Measurements from ENCODE around the gene ARSI.

Gene ARSI

DNA sequence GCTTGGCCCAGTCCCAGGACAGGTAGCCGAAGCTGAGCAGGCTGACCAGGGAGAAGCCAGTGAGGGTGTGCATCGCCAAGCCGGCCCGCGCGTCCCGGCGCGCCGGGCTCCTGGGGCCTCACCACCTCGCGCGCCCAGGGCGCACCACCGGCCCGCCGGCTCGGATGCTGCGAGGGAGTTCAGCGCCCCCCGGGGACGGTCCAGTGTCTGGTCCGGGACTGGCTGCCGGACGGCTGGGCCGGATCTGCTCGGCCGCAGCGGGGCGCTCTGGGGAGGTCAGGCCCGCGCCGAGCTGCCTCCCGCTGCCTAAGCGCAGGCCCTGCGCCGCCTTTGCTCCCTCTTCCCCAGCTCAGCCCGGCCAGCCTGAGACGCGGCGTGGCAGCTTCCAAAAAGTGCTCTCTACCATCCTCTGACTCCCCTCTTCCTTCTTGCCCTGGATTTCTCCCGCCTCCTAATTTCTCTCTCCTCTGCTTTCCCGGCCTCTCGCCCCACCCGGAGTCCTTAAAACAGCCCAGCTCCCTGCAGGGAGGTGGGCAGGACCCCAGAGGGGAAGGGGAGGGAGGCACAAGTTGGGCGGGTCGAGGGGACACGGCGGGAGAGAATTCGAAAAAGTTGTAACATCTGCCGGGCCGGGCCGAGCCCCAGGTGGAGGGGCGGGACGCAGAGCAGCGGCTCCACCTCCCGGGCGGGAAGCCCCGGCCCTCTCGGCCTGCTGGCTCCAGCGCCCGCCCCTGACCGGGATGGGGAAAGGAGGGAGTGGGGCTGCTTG lies at the start of gene ARSI:
ARSI (minus strand) TSS at position 605 of the 769 bp plus-strand sequence; CDS start at position 73, 532 bp downstream.
- in situ Hi-C loops (cut with MboI; ENCODE audit: low sequenced_read_pairs), result no loop called here

DNA sequence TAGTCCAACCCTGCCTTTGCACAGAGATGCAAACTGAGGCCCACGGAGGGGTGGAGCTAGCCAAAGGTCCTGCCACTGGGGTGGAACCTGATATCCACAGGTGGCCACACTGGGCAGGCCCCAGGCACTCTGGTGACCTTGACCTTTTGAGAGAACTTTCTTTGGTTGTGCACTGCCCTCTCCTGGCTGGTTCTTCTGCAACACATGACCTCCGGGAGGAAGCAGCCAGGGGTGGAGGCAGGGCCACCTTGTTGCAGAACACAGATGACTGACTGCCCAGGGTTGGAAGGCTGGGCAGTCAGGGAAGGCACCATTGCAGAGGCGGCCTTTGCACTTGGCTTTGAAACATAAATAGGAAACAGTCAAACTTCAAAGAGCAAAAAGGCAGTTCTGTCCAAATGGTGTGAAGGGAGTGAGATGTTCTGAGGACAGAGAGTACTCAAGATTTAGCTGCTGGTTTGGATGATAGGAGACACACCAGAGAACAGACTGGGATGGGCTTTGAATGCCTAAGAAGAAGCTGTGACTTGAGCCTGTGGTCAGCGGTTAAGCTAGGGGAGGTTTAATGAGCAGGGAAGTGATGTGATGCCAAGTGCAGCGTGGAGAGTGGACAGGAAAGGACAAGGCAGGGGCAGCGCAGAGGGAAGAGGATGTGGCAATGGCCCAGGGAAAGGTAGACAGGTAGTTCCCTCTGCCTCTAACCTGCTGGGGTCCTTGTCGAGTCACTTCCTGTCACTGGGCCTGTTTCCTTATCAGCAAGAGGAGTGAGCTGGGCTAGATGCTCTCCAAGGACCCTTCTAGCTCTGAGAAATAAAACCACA lies 48.0 kb upstream of the ARSI start:
- in situ Hi-C loops (cut with MboI; ENCODE audit: low sequenced_read_pairs), result no loop called here

GRCh38 chr5:150349681-150350275 lies 47.1 kb upstream of the ARSI start:
- in situ Hi-C loops (cut with MboI; ENCODE audit: low sequenced_read_pairs), result no loop called here

DNA sequence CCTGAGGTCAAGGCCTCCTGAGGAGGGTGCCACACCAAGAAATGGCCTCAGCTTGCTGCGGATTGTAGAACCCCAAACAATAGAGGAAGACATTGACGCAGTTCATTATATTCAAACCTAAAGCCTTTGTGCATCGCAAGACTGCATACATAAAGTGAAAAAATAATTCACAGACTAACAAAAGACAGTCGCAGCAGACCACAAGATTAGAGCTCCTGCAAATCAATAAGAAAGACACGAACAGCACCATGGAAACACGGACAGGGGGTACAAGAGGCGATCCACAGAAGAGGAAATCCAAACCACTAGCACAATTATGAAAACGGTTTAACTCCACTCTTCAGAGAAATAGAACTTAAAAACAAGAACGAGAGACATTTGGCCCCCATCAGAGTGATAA lies 44.7 kb upstream of the ARSI start:
- in situ Hi-C loops (cut with MboI; ENCODE audit: low sequenced_read_pairs), result no loop called here

DNA sequence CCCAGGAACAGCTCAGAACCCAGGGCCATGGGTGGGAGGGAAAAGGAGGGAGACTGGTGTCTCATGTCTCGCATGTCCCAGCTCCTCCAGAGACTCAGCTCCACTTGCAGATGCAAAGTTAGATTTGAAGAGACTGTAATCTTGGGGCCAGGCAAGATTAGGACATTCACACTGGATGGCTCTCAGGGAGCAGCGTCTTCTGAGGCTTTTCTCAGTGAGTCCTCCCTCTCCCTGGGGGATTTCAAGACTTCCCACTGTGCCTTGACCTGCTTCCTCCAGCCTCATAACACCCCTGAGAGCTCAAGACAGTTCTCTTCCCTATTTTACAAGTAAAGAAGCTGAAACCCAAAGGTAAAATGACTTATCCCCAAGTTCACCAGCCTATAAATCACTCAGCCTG lies 44.3 kb upstream of the ARSI start:
- in situ Hi-C loops (cut with MboI; ENCODE audit: low sequenced_read_pairs), result no loop called here

- in situ Hi-C loops (cut with MboI; ENCODE audit: low sequenced_read_pairs), result no loop called here
These were observed 43.9 kb upstream of the ARSI start for GRCh38 chr5:150346592-150346991.

- in situ Hi-C loops (cut with MboI; ENCODE audit: low sequenced_read_pairs), result no loop called here
These were observed 43.0 kb upstream of the ARSI start for GRCh38 chr5:150345716-150346115.

- in situ Hi-C loops (cut with MboI; ENCODE audit: low sequenced_read_pairs), result no loop called here
These were observed 41.4 kb upstream of the ARSI start for GRCh38 chr5:150343994-150344631.

DNA sequence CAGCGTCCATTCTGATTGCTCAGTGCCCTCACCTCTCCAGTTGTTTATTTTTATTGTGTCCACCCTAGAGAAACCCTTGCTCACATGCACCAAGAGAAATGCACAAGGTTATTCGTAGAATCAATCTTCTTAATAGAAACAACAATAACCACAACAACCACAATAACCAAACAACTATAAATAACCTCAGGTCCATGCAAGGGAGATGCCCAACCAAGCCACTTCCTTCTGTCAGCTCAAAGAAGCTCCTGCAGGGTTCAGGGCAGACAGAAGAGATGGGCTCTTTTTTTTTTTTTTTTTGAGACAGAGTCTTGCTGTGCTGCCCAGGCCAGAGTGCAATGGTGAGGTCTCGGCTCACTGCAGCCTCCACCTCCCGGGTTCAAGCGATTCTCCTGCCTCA lies 39.9 kb upstream of the ARSI start:
- in situ Hi-C loops (cut with MboI; ENCODE audit: low sequenced_read_pairs), result no loop called here

- in situ Hi-C loops (cut with MboI; ENCODE audit: low sequenced_read_pairs), result no loop called here
These were observed 39.3 kb upstream of the ARSI start for GRCh38 chr5:150341989-150342388.

- in situ Hi-C loops (cut with MboI; ENCODE audit: low sequenced_read_pairs), result no loop called here
These were observed 38.6 kb upstream of the ARSI start for GRCh38 chr5:150341331-150341730.

- in situ Hi-C loops (cut with MboI; ENCODE audit: low sequenced_read_pairs), result no loop called here
These were observed 38.0 kb upstream of the ARSI start for GRCh38 chr5:150340614-150341255.

GRCh38 chr5:150339841-150340240 lies 37.1 kb upstream of the ARSI start:
- in situ Hi-C loops (cut with MboI; ENCODE audit: low sequenced_read_pairs), result no loop called here

DNA sequence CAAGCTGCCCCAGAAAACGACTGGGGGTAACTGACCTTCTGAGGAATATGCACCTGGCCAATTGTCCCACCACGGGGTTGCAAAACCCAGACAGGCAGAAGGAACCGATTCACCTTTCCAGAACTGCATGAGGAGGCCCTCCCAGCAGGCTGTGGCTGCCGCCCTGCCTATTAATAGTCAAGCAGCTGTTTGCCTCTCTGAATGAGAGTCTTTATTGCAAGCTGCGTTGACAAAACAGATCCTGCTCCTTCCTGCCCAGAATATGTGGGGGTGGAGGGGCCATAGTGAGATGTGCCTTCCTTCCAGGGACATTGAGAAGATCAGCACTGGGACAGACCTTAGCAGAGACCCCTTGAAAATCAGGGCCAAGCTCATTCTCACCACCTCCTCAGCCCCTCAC lies 36.5 kb upstream of the ARSI start:
- in situ Hi-C loops (cut with MboI; ENCODE audit: low sequenced_read_pairs), result no loop called here

DNA sequence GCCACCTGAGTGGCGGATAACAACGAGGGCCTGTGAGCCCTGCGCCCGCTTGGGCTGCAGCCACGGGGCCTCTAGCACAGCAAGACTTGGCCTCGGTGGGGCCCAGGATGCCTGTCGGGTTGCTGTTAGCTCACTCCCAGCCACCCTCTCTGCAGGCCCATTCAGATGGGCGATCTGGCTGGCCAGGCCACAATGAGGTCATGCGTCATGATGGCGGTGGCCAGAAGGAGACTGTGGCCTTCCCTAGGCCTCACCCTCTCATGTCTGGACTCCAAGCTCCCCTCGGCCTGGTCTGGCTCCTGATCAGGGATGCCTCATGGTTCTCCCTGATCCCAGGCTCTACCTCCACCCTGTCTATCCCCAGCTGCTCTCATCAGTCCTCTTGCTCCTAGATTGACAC lies 35.8 kb upstream of the ARSI start:
- in situ Hi-C loops (cut with MboI; ENCODE audit: low sequenced_read_pairs), result no loop called here

GRCh38 chr5:150335778-150336177 lies 33.1 kb upstream of the ARSI start:
- in situ Hi-C loops (cut with MboI; ENCODE audit: low sequenced_read_pairs), result no loop called here

DNA sequence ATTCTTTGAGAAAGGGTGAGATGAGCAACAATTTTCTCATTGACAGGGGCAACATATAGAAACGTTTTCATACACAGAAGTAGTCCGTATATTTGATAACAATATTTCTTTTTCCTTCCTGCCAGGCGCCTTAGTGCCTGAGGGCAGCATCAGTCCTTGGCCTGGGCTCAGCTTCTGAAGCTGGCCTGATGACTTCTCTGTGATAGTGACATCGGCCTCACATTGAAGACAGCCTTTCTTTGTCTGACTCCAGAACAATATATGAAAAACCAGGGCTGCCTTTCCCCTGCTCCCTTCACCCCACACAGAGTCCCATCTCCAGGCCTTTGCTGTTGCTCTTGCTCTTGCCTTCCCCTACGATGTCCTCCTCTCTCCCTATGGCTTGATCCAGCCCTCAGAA lies 30.7 kb upstream of the ARSI start:
- in situ Hi-C loops (cut with MboI; ENCODE audit: low sequenced_read_pairs), result no loop called here

DNA sequence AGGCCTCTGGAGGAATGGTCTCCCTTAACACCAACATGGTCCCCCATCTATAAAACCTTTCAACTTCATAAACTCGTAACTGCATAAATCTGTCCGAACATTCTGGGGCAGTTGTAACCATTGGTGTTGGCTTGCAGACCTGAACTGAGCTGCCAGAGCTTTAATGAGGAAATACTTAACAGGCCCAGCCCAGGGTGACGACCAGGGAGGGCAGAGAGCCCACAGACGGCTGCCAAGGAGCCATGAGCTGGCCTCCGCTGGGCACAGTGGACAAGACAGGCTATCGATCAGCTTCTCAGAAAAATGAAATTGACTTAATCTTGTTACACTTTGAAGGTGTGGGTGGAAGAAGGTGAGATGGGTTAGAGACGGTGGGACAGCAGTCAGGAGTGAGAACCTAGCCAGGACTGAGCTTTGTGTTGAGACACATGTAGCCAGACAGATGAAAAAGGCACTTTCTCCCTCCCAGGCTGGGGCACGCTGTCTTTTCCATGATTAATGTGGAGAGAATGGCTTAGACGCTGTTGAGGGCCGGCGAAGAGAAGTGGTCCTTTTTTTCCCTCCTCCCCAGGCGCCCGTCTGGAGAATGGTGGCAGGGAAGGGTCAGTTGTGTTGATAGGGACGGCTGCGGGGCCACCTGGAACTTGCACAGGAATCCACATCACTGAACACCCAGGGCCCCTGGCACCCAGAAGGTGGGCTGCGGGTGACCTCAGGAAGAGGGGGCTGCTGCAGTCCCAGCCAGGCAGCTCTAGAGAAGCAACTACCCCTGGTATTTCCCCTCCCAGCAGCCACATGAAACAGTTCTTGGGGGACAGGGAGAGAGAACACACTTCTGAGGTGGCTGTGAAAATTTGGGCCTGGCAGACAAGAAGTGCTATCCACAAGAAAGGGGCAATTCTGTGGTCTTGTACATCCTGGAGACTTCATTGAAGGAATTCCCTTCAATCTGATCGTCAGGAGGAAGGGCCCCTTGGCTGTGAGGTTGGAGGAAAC lies 27.5 kb upstream of the ARSI start:
- in situ Hi-C loops (cut with MboI; ENCODE audit: low sequenced_read_pairs), result no loop called here

DNA sequence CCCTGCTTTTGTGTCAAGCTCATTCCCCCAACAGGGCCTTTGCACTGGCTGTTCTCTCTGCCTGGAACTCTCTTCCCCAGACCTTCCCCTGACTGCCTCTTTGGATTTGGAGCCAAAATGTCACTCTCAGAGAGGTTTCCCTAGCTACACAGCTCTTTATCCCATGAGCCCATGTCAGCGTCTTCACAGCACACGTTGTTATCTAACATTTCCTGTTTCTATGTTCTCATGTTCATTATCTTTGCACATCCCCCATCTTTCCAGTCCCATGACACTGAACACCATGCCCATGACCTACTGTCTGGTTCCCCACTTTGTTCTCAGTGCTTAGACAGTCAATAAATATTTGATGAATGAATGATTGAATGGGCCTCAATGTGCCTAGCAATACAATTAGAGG lies 26.3 kb upstream of the ARSI start:
- in situ Hi-C loops (cut with MboI; ENCODE audit: low sequenced_read_pairs), result no loop called here

GRCh38 chr5:150328515-150328914 lies 25.8 kb upstream of the ARSI start:
- in situ Hi-C loops (cut with MboI; ENCODE audit: low sequenced_read_pairs), result no loop called here
